Gastroesophageal sphincter (tissue), 3 donors: Measurements from ENCODE around the gene DOCK4.

Experiments used
- CTCF ChIP-seq, 4 experiments: fragments of 200-600 bp in 2 of 4; fragments of 450-650 bp in 2 of 4; sonication (generic) in 1 of 4; IDR thresholded peaks; one replicate each; pipeline ENCODE4 v1.5.1; 2017 to 2019; ENCODE audit warnings: antibody characterized with exemption in 4 of 4, mild to moderate bottlenecking in 2 of 4, moderate library complexity in 2 of 4
- POLR2A ChIP-seq, 2 donors: fragments of 450-650 bp; IDR thresholded peaks; one replicate each; pipeline ENCODE4 v1.6.1; 2017; ENCODE audit warnings: antibody characterized with exemption in 2 of 2, mild to moderate bottlenecking in 2 of 2, moderate library complexity in 1 of 2

GRCh38 chr7:111865430-111865829 lies 340.8 kb downstream of the DOCK4 start:
- TF ChIP-seq CTCF (IDR thresholded peaks at IDR 0.05) (no peak), POLR2A (IDR thresholded peaks at IDR 0.05) (no peak)
